GM18502 (cell line): ENCODE results near the gene GDA.
A peak's percentile ranks its signal among the peaks of the same experiment; 100 is the strongest.

Experiments
- ATAC-seq: cut with Tn5 transposase; IDR thresholded peaks from one replicate; pipeline ENCODE4 v1.9.1; 2021; ENCODE audit warnings: mild to moderate bottlenecking; ENCODE audit not compliant: unreplicated experiment, poor library complexity

The GDA gene

GRCh38 chr9:72147676-72148075 is 1.6 kb upstream of the GDA start:
- ATAC-seq = no peak

DNA sequence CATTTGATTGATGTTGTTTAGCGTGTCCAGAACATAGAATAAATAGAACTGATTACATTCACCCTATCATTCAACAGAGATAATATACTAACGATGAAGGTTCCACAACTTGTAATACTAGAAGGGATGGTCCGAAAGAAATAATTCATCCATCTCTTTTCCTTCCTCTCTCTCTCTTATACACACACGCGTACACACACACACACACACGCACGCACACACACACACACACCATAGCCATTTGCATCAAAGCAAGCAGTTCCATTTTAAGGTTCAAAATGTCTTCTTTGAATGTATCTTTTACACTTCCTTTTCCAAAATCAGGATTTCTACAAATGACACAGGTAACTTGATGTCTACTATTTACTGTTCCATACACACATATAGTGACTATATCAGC is 887 bp downstream of the GDA start:
- ATAC-seq = no peak

DNA sequence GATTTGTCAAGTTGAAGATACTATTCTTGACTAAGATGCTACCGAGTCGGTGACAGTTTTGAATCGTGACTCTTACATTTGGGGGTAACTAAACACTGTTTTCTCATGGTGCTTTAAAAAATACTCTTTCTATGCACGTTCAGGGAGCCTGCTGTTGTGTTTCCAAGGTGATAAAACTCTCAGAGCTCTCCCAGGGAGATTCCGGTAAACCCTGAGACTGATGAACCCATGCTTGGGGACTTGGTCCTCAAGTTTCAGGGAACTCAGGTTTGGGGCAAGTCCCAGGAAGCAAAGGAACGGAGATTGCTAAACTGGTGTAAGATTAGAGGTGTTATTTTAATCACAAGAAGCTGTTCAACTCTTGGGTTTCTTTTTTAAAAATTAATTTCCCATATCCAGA is 1.4 kb downstream of the GDA start:
- no peak for ATAC-seq

GRCh38 chr9:72151104-72151503 is 1.9 kb downstream of the GDA start:
- ATAC-seq = no peak

DNA sequence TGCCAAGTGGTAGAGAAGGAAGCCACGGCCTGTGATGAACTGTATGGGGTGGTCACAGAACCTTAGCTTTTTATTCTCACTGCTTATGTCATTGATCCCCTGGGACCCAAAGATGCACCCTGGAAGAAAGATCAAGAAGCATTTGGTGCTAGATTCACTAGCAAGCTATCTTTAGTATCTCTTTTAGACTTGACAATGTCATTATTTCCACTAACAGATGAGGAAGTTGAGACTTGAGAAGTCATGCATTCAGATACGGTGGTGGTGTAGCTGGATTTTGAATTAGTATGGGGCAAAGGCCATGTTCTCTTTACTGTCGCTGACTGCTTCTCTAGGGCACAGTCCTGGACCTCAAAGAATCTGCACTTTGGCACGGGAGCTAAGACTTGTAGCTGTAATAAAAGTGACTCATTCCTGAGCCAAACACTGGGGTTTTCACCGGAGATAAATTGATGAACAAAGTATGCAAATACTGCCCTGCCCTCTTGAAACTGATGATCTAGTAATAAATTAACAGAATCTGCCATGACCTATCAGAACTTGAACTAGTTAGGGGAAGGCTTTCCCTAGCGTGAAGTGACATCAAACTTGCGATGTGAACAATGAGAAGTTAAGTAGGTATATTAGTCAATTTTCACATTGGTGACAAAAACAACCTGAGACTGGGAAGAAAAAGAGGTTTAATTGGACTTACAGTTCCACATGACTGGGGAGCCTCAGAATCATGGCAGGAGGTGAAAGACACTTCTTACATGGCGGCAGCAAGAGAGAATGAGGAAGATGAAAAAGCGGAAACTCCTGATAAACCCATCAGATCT is 5.4 kb downstream of the GDA start:
- peak; percentile 78 for ATAC-seq

GRCh38 chr9:72155301-72155700 is 6.1 kb downstream of the GDA start:
- no peak for ATAC-seq

- ATAC-seq = no peak
These were observed 7.3 kb downstream of the GDA start for GRCh38 chr9:72156586-72156985.

GRCh38 chr9:72158680-72159079 is 9.4 kb downstream of the GDA start:
- ATAC-seq = no peak

- ATAC-seq = no peak
These were observed 11.3 kb downstream of the GDA start for GRCh38 chr9:72160446-72161123.

- no peak for ATAC-seq
These were observed 16.1 kb downstream of the GDA start for GRCh38 chr9:72165326-72165725.

- no peak for ATAC-seq
These were observed 16.7 kb downstream of the GDA start for GRCh38 chr9:72165821-72166547.

DNA sequence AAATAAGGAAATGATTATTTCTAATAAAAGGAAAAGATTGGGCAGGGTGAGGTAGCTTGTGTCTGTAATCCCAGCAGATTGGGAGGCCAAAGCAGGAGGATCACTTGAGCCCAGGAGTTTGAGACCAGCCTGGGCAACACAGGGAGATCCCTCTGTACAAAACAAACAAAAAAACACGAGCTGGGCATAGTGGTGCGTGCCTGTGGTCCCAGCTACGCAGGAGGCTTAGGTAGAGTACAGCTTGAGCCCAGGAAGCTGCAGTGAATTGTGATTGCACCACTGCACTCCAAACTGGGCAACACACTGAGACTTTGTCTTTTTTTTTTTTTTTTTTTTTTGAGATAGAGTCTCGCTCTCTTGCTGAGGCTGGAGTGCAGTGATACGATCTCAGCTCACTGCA is 18.8 kb downstream of the GDA start:
- no peak for ATAC-seq

DNA sequence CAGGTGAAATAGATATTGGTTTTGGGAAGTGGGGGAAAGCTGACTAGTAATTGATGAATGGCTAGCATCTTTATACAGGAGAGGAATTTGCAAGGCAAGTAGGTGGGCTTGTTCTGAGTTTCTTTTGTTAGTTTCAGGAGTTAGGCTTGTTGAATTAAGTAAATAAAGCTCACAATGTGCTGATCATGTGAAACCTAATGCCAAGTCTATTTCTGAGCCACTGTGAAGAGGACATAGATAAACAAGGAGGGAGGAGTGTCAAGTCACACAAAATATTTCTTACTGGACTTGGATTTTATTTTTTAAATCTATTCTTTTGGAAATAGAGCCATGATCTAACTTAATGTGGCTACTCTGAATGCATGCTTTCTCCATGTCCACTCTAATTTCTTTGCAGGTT is 19.9 kb downstream of the GDA start:
- ATAC-seq = no peak

- no peak for ATAC-seq
These were observed 23.8 kb downstream of the GDA start for GRCh38 chr9:72173080-72173479.

GRCh38 chr9:72185561-72185960 is 36.3 kb downstream of the GDA start:
- ATAC-seq = no peak

DNA sequence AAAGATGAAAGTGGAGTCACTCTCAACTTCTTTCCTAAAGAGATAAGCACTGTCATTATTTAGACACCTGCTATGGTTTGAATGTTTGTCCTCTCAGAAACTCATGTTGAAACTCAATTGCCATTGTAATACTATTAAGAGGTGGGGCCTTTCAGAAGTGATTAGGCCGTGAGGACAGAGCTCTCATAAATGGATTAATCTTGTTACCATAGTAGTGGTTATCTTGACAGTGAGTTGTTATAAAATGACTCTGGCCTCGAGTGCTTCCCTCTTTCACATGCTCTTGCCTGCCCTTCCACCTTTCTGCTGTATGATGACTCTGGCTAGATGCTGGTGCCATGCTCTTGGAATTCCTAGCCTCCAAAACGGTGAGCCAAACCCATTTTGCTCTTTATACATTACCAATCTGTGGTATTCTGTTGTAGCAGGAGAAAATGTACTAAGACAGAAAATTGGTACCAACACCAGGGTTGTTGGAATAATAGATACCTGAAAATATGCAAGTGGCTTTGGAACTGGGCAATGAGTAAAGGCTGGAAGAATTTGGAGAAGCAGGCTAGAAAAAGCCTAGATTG is 38.0 kb downstream of the GDA start:
- no peak for ATAC-seq

DNA sequence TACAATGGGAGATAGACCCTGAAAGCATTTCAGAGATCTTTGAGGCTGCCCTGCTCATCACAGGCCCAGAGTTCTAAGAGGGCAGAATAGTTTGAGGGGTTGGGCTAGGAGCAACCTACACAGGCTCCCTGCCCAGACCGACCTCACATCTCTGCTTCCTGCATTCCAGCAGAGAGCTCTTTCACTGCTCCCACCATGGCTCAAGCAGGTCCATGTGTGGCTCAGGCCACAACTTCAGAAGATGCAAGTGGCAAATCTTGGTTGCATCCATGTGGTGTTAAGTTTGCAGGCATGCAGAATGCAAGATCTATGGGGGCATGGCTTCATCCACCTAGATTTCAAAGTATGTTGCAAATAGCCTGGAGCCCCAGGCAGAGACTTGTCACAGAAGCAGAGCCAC is 39.0 kb downstream of the GDA start:
- no peak for ATAC-seq

GRCh38 chr9:72193478-72193881 is 44.2 kb downstream of the GDA start:
- peak; percentile 91 for ATAC-seq

DNA sequence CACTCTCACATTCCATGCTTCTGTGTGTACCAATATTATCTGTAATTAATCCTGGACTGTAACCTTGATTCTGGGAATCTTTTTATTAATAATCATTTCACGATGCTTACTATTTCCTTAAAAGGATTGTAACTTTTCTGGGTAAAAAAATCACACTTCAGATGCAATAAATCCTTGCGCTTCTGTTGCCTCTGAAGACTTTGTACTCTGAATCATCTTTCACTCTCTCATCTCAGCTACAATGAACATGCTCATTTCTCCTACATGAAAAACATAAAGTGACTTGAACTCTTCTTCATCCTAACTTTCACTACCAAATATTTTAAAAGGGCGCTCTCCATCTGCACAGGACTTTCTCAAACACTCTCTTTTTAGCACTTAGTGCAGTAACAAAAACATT is 50.0 kb downstream of the GDA start:
- ATAC-seq = no peak

GRCh38 chr9:72200452-72200851 is 51.2 kb downstream of the GDA start:
- ATAC-seq = no peak

DNA sequence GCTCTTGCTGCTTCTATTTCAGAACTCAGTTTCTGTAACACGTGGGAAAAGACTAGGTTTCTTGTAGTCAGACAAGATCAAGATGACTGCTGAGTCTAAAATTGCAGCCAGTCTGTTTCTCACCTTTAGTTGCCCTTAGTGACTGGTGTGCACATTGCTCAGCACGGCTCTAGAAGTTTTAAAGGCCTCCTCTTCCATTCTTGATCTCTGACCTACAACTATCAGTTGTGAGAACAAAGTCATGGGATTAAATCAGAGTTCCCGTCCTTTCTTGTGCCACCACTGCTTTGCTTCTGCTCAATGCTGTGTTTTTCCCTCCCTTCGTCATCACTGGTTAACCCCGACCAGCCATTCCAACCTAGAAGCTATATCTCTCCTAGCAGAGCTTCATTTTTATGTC is 52.8 kb downstream of the GDA start:
- no peak for ATAC-seq
